ENCODE measurements around the gene FUT8. TPM values are rescaled to one million over a fixed set of nuclear protein-coding genes. Genes with fewer than 3 reads are reported as not detected.
A peak's percentile ranks its signal among the peaks of the same experiment; 100 is the strongest.
"Not testable (repeated sequence)": the region's sequence is repeated elsewhere in the genome, so short reads cannot be mapped to it uniquely, and the experiment has no call there.

FUT8 gene
- total RNA-seq, 1 donor from 2014 or later, result 10.1 TPM

GRCh38 chr14:65453807-65454480 is 41.4 kb downstream of the FUT8 start:
- ATAC-seq, result no peak

DNA sequence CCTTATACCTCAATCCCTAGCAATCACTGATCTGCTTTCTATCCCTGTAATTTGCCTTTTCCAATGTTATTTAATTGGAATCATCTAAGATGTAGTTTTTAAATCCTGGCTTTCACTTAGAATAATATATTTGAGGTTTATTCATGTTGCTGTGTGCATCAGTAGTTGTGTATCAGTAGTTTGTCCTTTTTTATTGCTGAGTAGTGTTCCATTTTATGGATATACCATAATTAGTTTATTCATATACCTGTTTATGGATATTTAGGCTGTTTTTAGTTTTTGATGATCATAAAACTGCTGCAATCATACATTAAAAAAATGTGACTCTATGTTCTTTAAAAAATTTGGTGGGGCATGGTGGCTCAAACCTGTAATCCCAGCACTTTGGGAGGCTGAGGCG is 43.7 kb downstream of the FUT8 start:
- ATAC-seq, result no peak

DNA sequence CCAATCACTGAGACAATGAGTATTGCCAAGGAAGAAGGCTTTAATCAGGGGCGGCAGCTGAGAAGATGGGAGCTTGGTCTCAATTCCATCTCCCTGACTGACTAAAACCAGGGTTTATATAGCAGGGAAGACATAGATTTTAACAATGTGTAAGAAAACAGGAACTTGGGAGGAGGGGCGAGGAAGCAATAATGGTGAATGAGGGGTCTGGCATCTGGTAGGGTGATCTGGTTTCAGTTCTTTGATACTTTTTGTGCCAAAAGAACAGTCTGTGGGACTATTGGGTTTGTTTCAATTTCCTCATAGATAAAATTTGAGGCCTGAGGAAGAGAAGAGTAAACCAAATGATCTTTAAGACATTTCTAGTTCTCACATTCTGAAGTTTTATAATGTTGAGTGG is 49.2 kb downstream of the FUT8 start:
- ATAC-seq, result no peak

- ATAC-seq, result no peak
These were observed 49.9 kb downstream of the FUT8 start for GRCh38 chr14:65462411-65462810.

GRCh38 chr14:65465584-65465983 is 53.1 kb downstream of the FUT8 start:
- ATAC-seq, result no peak

DNA sequence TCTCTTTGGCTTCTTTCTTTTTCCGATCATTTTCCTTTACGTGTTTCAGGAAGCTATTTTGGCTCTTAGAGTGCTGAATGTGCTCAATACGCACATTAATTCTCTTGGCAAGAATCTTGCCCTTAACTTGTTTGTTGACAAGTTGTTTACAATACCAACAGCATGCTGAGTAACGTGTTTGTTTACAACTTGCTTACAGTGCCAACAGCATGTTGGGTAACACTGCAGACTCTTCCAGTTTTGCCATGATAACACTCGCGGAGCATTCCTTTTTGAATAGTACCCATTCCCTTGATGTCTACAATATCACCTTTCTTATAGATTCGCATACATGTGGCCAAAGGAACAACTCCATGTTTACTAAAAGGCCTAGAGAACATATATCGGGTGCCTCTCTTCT is 55.4 kb downstream of the FUT8 start:
- not testable (repeated sequence) for ATAC-seq

GRCh38 chr14:65469903-65470302 is 57.4 kb downstream of the FUT8 start:
- no peak for ATAC-seq

DNA sequence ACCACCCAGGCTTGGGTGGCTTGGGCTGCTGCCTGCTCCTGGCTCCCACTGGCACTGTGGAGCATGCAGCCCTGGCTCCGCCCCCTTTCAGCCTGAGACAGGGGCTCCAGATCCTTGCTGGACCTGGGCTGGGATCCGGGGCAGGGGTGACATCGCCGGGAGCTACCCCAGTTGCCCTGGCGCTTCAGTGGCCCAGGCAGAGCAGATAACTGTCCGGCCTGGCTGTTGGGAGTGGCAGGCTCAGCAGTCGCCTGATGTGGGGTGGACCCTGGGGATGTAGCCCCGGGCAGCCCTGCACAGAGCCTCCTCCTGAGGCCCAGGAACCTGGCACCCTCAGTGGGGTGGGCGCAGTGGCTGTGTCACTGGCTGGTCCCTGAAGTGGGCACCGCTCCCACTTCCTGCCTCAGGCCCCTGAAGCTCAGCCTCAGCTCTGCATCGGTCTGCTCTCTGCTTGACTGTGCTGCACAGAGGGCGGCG is 57.9 kb downstream of the FUT8 start:
- ATAC-seq, result no peak

GRCh38 chr14:65471038-65471878 is 58.7 kb downstream of the FUT8 start:
- no peak for ATAC-seq

DNA sequence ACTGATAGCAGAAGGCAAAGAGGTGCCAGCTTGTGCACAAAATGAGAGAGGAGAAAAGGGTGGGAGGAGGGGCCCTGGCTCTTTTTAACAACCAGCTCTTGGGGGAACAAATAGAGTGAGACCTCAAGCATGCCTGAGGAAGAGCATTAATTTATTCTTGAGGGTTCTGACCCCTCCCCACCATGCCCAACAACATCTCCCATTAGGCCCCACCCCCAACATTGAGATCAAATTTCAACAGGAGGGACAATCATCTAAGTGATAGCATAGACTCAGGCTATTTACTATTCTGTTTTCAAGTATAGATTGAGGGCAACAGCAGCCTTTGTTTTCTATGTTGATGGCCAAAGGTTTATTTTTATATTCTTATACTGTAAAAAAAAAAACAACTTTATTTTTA is 59.7 kb downstream of the FUT8 start:
- ATAC-seq, result no peak

DNA sequence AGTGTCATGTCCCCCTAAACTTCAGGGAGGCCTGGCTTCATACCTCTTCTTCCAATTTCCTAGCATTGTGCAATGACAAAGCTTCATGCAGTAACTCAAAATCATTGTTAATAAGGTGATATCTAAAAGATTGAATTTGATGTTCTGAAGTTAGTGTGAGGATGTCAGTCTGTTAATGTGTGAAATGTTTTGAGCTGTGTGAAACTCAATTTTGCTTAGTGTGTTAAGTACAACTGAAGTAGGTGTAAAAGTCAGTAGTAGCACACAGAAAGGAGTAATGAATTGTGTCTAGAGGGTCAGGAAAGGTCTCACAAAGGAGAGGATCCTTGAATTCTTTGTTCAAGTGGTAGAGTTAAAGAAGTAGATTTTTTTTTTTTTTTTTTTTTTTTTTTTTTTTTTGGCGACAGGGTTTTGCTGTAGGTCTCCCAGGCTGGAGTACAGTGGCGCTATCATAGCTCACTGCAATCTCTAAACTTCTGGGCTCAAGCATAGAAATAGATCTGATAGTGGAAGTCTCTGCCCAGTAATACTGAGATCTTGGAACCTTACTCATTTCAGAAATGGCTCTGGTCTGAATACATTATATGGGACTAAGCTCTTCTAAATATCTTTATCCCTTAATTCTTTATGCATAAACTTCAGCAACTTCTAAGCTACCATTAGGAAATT is 63.9 kb downstream of the FUT8 start:
- no peak for ATAC-seq

DNA sequence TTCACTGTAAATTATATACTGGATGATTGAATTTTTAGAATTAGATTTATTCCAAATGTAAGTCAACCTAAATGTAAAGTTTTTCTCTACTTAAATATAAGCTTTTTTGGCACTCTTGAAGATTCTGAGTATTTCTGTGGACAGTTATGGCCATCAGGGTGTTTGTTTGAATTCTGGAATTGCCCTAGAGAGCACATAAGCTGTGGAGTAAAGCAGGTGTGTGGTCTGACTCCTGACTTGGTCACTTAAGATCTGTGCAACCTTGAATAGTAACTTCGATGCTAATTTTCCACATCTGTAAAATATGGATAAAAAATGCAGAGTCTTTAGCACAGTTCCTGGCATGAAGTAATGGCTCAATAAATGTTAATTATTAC is 64.4 kb downstream of the FUT8 start:
- no peak for ATAC-seq

- no peak for ATAC-seq
These were observed 65.5 kb downstream of the FUT8 start for GRCh38 chr14:65478017-65478416.

DNA sequence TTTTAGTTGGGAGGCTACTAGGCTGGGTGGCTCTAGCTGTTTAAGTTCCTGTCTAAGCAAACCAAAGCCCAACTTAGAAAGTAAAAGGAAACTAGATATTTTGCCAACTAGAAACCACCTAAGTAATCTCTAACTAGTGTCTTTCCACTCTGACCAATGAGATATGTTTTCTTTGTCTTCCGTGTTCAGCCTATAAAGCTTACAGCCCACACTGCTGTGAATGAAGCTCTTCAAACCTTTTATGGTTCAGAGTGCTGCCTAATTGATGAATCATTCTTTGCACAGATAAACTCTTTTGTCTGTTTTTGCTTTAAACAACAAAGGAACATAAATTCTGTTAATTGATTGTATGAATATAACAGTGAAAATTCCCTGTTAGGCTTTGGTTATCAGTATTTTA is 66.1 kb downstream of the FUT8 start:
- peak; percentile 65 for ATAC-seq

DNA sequence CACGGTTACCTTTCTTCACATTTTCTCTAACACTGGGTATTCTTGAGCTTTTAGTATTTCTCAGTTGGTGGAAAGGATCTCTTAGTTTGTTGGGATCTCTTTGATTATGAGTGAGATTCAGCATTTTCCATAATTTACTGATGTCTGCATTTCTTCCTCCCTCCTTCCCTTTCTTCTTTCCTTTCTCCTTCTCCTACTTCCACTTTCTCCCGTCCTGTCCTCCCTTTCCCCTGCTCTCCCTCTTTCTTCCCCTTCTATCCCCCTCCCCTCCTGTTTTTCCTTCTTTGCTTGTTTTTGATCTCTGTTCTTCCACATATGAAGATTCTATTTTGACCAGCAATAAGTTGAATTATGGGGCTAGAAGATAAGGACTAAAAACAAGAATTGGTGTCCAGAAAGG is 66.9 kb downstream of the FUT8 start:
- ATAC-seq, result no peak

- ATAC-seq, result no peak
These were observed 70.4 kb downstream of the FUT8 start for GRCh38 chr14:65482757-65483438.

DNA sequence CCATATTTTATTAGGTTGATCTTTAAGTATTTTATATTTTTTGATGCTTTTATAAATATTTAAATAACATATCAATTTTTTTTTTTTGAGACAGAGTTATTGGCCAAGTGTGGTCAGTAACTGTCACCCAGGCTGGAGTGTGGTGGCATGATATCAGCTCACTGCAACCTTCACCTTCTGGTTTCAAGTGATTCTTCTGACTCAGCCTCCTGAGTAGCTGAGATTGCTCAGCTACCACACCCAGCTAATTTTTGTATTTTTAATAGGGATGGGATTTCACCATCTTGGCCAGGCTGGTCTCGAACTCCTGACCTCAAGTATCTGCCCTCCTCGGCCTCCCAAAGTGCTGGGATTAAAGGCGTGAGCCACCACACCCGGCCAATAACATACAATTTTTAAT is 71.1 kb downstream of the FUT8 start:
- ATAC-seq, result no peak

DNA sequence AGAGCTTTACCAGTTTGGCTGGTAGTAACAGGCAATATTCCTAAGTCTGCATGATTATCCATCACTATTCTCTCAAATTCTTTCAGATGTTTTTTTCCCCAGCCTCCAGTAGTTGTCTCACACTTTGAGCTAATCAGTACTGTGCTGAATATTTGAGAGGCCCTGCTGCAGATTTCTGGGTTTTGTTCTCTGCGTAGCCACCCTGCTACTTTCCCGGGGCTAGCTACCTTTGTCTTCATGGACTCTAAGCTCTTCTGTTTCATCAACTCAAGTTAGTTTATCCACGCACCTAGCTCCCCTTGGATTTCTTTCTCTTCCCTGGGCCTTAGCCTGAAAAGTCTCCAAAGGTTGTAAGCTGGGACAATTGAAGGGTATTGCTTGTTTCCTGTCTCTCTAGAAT is 73.0 kb downstream of the FUT8 start:
- no peak for ATAC-seq

- no peak for ATAC-seq
These were observed 74.3 kb downstream of the FUT8 start for GRCh38 chr14:65486863-65487262.

DNA sequence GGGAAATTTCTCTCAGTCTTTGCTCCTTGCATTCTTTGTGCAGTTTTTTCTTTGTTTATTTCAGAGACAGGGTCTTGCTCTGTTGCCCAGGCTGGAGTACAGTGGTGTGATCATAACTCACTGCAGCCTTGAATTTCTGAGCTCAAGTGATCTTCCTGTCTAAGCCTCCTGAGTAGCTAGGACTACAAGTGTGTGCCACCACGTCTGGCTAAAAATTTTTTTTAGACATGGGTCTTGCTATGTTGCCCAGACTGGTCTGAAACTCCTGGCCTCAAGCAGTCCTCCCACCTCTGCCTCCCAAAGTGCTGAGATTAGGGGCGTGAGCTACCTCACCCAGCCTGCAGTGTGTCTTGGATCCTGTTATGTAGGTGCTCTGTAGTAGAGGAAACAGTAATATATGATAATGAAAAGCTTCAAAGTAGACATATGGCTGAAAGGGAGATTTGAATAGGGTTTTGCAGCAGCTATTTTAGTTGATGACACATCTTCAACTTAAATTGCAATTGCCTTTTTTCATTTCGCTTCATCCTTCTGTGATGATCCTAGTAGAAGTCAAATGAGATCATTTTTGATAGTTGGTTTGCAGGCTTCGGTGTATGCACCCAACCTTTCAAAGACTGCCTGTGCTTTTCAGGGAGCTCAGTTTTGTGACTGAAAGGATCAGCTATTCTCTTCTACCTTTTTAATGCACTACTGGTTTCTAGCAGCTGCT is 75.4 kb downstream of the FUT8 start:
- ATAC-seq, result no peak

DNA sequence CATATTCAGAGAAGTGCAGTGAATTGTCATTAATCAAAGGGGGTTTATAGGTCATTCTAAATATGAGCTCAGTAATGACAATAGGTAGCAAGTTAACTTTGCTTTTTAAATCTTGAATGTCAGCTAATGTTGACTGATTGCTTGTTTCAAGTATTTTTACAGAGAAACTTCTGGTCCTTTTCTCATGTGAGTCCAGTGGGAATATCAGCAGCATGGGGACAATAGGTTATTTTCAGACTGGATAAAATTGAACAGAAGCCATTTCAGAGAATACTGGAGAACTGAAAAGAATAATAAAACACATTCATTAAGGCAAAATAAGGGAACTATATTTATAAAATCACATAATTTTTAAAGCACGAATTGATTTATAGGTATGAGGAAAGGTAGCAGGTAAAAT is 78.7 kb downstream of the FUT8 start:
- ATAC-seq, result no peak

DNA sequence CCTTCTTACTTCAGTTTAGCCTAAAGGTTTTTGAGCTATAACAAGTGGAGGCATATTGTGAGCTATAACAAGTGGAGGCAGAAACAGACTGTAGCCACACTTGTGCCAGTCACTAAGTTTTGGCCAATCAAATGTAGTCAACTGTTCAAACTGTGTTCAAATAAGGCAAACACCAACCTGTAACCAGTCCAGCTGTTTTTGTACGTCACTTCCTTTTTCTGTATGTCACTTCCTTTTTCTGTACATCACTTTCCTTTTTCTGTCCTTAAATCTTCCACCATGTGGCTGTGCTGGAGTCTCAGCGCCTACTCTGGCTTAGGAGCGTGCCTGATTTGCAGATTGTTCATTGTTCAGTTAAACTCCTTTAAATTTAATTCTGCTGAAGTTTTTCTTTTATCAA is 79.7 kb downstream of the FUT8 start:
- no peak for ATAC-seq
